GM21825 (cell line): ENCODE data around the gene LOXL3.

Experiments
- ATAC-seq: cut with Tn5 transposase; IDR thresholded peaks from one replicate; pipeline ENCODE4 v1.9.1; 2021; ENCODE audit warnings: mild to moderate bottlenecking, moderate library complexity; ENCODE audit not compliant: unreplicated experiment

Gene LOXL3

GRCh38 chr2:74551942-74552913 lies 1.5 kb downstream of the LOXL3 start:
- ATAC-seq, result no peak

- ATAC-seq, result no peak
These were observed 2.2 kb downstream of the LOXL3 start for GRCh38 chr2:74551530-74551929.

- no peak for ATAC-seq
These were observed 3.5 kb downstream of the LOXL3 start for GRCh38 chr2:74550231-74550630.

- ATAC-seq, result peak; percentile 39
These were observed 4.6 kb downstream of the LOXL3 start for GRCh38 chr2:74548900-74549826.

- no peak for ATAC-seq
These were observed 5.3 kb downstream of the LOXL3 start for GRCh38 chr2:74548285-74548899.

- no peak for ATAC-seq
These were observed 7.7 kb downstream of the LOXL3 start for GRCh38 chr2:74546004-74546403.

GRCh38 chr2:74544634-74545033 lies 9.1 kb downstream of the LOXL3 start:
- no peak for ATAC-seq

GRCh38 chr2:74542978-74543377 lies 10.8 kb downstream of the LOXL3 start:
- ATAC-seq, result no peak

GRCh38 chr2:74540291-74540690 lies 13.5 kb downstream of the LOXL3 start:
- no peak for ATAC-seq

- ATAC-seq, result no peak
These were observed 14.8 kb downstream of the LOXL3 start for GRCh38 chr2:74538881-74539339.

GRCh38 chr2:74537140-74537539 lies 16.6 kb downstream of the LOXL3 start:
- ATAC-seq, result no peak

- ATAC-seq, result no peak
These were observed 17.4 kb downstream of the LOXL3 start for GRCh38 chr2:74536166-74536950.

- ATAC-seq, result no peak
These were observed 18.2 kb downstream of the LOXL3 start for GRCh38 chr2:74535440-74535965.

- ATAC-seq, result no peak
These were observed 19.3 kb downstream of the LOXL3 start for GRCh38 chr2:74534411-74534810.

GRCh38 chr2:74533464-74533863 lies 20.3 kb downstream of the LOXL3 start:
- ATAC-seq, result no peak

- ATAC-seq, result no peak
These were observed 21.5 kb downstream of the LOXL3 start for GRCh38 chr2:74532222-74532621.

GRCh38 chr2:74531666-74532065 lies 22.1 kb downstream of the LOXL3 start:
- no peak for ATAC-seq

- ATAC-seq, result peak; percentile 33
These were observed 23.2 kb downstream of the LOXL3 start for GRCh38 chr2:74530239-74531187.
